ENCODE data around the gene CACNA1C. TPM values are rescaled to one million over a fixed set of nuclear protein-coding genes. Genes with fewer than 3 reads are reported as not detected.

Gene CACNA1C
- polyA plus RNA-seq, 1 of the 3 experiments (the other 2 are of a cell fraction), result 1.5 TPM

- Histone ChIP-seq H3K27me3 (ENCODE audit: insufficient read depth) (no peaks in the 10 kb centered on the region), H3K79me2 (ENCODE audit: insufficient read depth) (no peaks in the 10 kb centered on the region), H3K36me3 (replicated peaks in 1 of 2; ENCODE audit: control insufficient read depth in 1 of 2, insufficient read depth in 2 of 2, low read length in 1 of 2) (no peaks in the 10 kb centered on the region), H3K4me1 (ENCODE audit: control insufficient read depth in 1 of 2, insufficient read depth in 2 of 2, low read depth in 1 of 2, low read length in 1 of 2) (no peaks in the 10 kb centered on the region), H3K9ac (no peak overlapping the region), H3K27ac (ENCODE audit: low read depth in 2 of 2, low read length in 1 of 2) (no peak overlapping the region), H3K9me3 (no peaks in the 10 kb centered on the region), H3K9me2 (no peaks in the 10 kb centered on the region), H3K4me3 (ENCODE audit: low read depth in 2 of 2, low read length in 1 of 2) (no peak overlapping the region), H3K4me2 (no peak overlapping the region), H3F3A (replicated peaks; ENCODE audit: insufficient read depth) (no peaks in the 10 kb centered on the region), H2AFZ (ENCODE audit: low read depth) (no peak overlapping the region), H4K20me1 (ENCODE audit: insufficient read depth) (no peaks in the 10 kb centered on the region)
- CTCF ChIA-PET, result no interaction called here
- no peak for DNase-seq
- no peak for TF ChIP-seq EP300 (IDR thresholded peaks at IDR 0.05; ENCODE audit: borderline replicate concordance in 1 of 2, low read depth in 1 of 2, low read length in 1 of 2)
- TF ChIP-seq NRF1 (IDR thresholded peaks at IDR 0.05; ENCODE audit: low read depth, low read length), result no peak
- no peak for TF ChIP-seq RAD21 (IDR thresholded peaks at IDR 0.05; ENCODE audit: low read length)
- TF ChIP-seq SMC3 (IDR thresholded peaks at IDR 0.05; ENCODE audit: low read depth, low read length), result no peak
- TF ChIP-seq ELF1 (IDR thresholded peaks at IDR 0.05), result no peak
- TF ChIP-seq PBX3 (IDR thresholded peaks at IDR 0.05), result no peak
- no peak for TF ChIP-seq EZH2phosphoT487 (IDR thresholded peaks at IDR 0.05; ENCODE audit: borderline replicate concordance, low read depth)
- POLR2A ChIA-PET, result no interaction called here
- 74% methylated on average over 5 of the region's 5 CpGs for WGBS (ENCODE audit: low lambda C conversion rate)
Observed at GRCh38 chr12:2687058-2687457, 634.3 kb downstream of the CACNA1C start.

GRCh38 chr12:2687726-2688125 lies 634.9 kb downstream of the CACNA1C start:
- H3K27me3 ChIP-seq (ENCODE audit: insufficient read depth), result no peaks in the 10 kb centered on the region
- H3K9me2 ChIP-seq, result no peaks in the 10 kb centered on the region
- no peak overlapping the region for H3K4me3 ChIP-seq (ENCODE audit: low read depth in 2 of 2, low read length in 1 of 2)
- ChIA-PET CTCF (no interaction called here), POLR2A (no interaction called here)
- WGBS (ENCODE audit: low lambda C conversion rate), result 62% methylated on average over 6 of the region's 7 CpGs
- H3K27ac ChIP-seq (ENCODE audit: low read depth in 2 of 2, low read length in 1 of 2), result no peak overlapping the region
- H3K79me2 ChIP-seq (ENCODE audit: insufficient read depth), result no peaks in the 10 kb centered on the region
- H4K20me1 ChIP-seq (ENCODE audit: insufficient read depth), result no peaks in the 10 kb centered on the region
- H3K9ac ChIP-seq, result no peak overlapping the region
- H3K4me1 ChIP-seq (ENCODE audit: control insufficient read depth in 1 of 2, insufficient read depth in 2 of 2, low read depth in 1 of 2, low read length in 1 of 2), result no peaks in the 10 kb centered on the region
- no peak for TF ChIP-seq RXRA (IDR thresholded peaks at IDR 0.05; ENCODE audit: borderline replicate concordance, low read depth)
- no peak for TF ChIP-seq YY1 (IDR thresholded peaks at IDR 0.05; ENCODE audit: low read depth)
- no peak for TF ChIP-seq POLR2AphosphoS5 (IDR thresholded peaks at IDR 0.05; ENCODE audit: low read depth, low read length)
- TF ChIP-seq, protein P1, sequence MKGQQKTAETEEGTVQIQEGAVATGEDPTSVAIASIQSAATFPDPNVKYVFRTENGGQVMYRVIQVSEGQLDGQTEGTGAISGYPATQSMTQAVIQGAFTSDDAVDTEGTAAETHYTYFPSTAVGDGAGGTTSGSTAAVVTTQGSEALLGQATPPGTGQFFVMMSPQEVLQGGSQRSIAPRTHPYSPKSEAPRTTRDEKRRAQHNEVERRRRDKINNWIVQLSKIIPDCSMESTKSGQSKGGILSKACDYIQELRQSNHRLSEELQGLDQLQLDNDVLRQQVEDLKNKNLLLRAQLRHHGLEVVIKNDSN (IDR thresholded peaks at IDR 0.05; ENCODE audit: borderline replicate concordance, low read depth), result no peak
- no peak for TF ChIP-seq TCF12 (IDR thresholded peaks at IDR 0.05)
- no peaks in the 10 kb centered on the region for H3K36me3 ChIP-seq (replicated peaks in 1 of 2; ENCODE audit: control insufficient read depth in 1 of 2, insufficient read depth in 2 of 2, low read length in 1 of 2)
- no peaks in the 10 kb centered on the region for H3F3A ChIP-seq (replicated peaks; ENCODE audit: insufficient read depth)
- no peak overlapping the region for H2AFZ ChIP-seq (ENCODE audit: low read depth)
- no peak for DNase-seq
- no peaks in the 10 kb centered on the region for H3K9me3 ChIP-seq
- no peak overlapping the region for H3K4me2 ChIP-seq

DNA sequence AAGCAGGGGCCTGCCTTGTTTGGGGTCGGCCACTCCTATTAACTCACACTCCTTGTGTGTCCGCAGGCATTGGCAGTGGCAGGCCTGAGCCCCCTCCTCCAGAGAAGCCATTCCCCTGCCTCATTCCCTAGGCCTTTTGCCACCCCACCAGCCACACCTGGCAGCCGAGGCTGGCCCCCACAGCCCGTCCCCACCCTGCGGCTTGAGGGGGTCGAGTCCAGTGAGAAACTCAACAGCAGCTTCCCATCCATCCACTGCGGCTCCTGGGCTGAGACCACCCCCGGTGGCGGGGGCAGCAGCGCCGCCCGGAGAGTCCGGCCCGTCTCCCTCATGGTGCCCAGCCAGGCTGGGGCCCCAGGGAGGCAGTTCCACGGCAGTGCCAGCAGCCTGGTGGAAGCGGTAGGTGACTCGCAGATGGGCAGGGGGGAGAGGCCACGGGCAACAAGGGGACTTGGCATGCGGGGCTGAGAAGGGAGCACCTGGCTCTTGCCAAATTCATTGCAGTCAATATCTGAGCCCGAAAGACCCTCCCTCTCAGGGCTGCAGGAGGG lies 635.7 kb downstream of the CACNA1C start:
- no peak for TF ChIP-seq MEF2A (IDR thresholded peaks at IDR 0.05; ENCODE audit: borderline replicate concordance, low read depth)
- no peak for TF ChIP-seq FOXJ3 (CRISPR knock-in tag; IDR thresholded peaks at IDR 0.05)
- ChIA-PET CTCF (no interaction called here), POLR2A (no interaction called here)
- Histone ChIP-seq H3K36me3 (replicated peaks in 1 of 2; ENCODE audit: control insufficient read depth in 1 of 2, insufficient read depth in 2 of 2, low read length in 1 of 2) (no peaks in the 10 kb centered on the region), H3K27ac (ENCODE audit: low read depth in 2 of 2, low read length in 1 of 2) (no peak overlapping the region), H3K9me3 (no peaks in the 10 kb centered on the region), H4K20me1 (ENCODE audit: insufficient read depth) (no peaks in the 10 kb centered on the region), H3F3A (replicated peaks; ENCODE audit: insufficient read depth) (no peaks in the 10 kb centered on the region), H3K79me2 (ENCODE audit: insufficient read depth) (no peaks in the 10 kb centered on the region), H3K4me2 (no peak overlapping the region), H2AFZ (ENCODE audit: low read depth) (no peak overlapping the region), H3K9me2 (no peaks in the 10 kb centered on the region), H3K4me3 (ENCODE audit: low read depth in 2 of 2, low read length in 1 of 2) (no peak overlapping the region), H3K4me1 (ENCODE audit: control insufficient read depth in 1 of 2, insufficient read depth in 2 of 2, low read depth in 1 of 2, low read length in 1 of 2) (no peaks in the 10 kb centered on the region), H3K27me3 (ENCODE audit: insufficient read depth) (no peaks in the 10 kb centered on the region), H3K9ac (no peak overlapping the region)
- 74% methylated on average over 11 of the region's 20 CpGs for WGBS (ENCODE audit: low lambda C conversion rate)
- DNase-seq, result no peak
